Endothelial cell of umbilical vein (primary cell): ENCODE data around the gene PODNL1. TPM values are rescaled to one million over a fixed set of nuclear protein-coding genes. Genes with fewer than 3 reads are reported as not detected.

Experiments
- BruUV-seq: library from RNA; stranded (reverse); fragments of 400-500 nt; replicated peaks from 2 replicates; lab custom pipeline; 2021; lab: Mats Ljungman, UMichigan
- CTCF ChIA-PET: fragments of 300-600, 350-600 bp; sonication (Branson Sonifier 250); formaldehyde crosslinking; loops from one replicate; lab custom pipeline; 2021; ENCODE audit warnings: antibody characterized with exemption, inconsistent platforms; lab: Charles Lee
- POLR2A ChIA-PET: fragments of 300-600, 350-600 bp; sonication (Branson Sonifier 250); formaldehyde crosslinking; loops from one replicate; lab custom pipeline; 2021; ENCODE audit warnings: antibody characterized with exemption, inconsistent platforms; lab: Charles Lee
- DNase-seq: peaks from one replicate; pipeline ENCODE4 v3.0.0-alpha.2; 2011; ENCODE audit warnings: low read depth, low spot score
- FAIRE-seq: peaks from 2 replicates; lab custom pipeline; 2011; peaks lifted over from hg19 to GRCh38; lab: Jason Lieb, UNC
- H2AFZ ChIP-seq: 2 replicates; pipeline ENCODE4 v1.6.0; 2012; ENCODE audit warnings: low read depth, low read length, control low read depth, inconsistent platforms
- H3K27ac ChIP-seq: 2 replicates; pipeline ENCODE4 v1.5.1; 2011; ENCODE audit warnings: low read depth, mild to moderate bottlenecking, control low read depth, low read length, moderate library complexity; ENCODE audit not compliant: insufficient read depth
- H3K27me3 ChIP-seq, 2 experiments: 2 replicates each; pipeline versions ENCODE4 v1.6.0 to v1.6.1; 2011; ENCODE audit warnings: low read length in 2 of 2, mixed read lengths in 1 of 2; ENCODE audit not compliant: control insufficient read depth in 2 of 2, insufficient read depth in 2 of 2
- H3K36me3 ChIP-seq, 2 experiments: 2 replicates in 1 of 2; 3 replicates in 1 of 2; pipeline ENCODE4 v1.5.1; 2011; ENCODE audit warnings: low read length in 2 of 2, mild to moderate bottlenecking in 1 of 2, moderate library complexity in 1 of 2; ENCODE audit not compliant: control insufficient read depth in 2 of 2, insufficient read depth in 2 of 2; ENCODE audit errors: extremely low read depth in 1 of 2
- H3K4me1 ChIP-seq: 3 replicates; pipeline ENCODE4 v1.5.1; 2011; ENCODE audit warnings: mild to moderate bottlenecking, low read length; ENCODE audit not compliant: control insufficient read depth, insufficient read depth; ENCODE audit errors: extremely low read depth
- H3K4me2 ChIP-seq: 2 replicates; pipeline ENCODE4 v1.6.1; 2011; ENCODE audit warnings: low read length, control low read depth, mixed read lengths; ENCODE audit not compliant: insufficient read depth
- H3K4me3 ChIP-seq, 3 experiments: fragments of 200-600 bp in 1 of 3; sonication (generic), shearing (Covaris generic) in 1 of 3; replicated peaks in 1 of 3; 2 replicates each; pipeline ENCODE4 v1.5.1; 2011 to 2016; ENCODE audit warnings: control low read depth in 3 of 3, low read length in 3 of 3, mild to moderate bottlenecking in 2 of 3, inconsistent platforms in 1 of 3, low read depth in 1 of 3, moderate library complexity in 1 of 3; ENCODE audit not compliant: insufficient read depth in 1 of 3
- H3K79me2 ChIP-seq: 2 replicates; pipeline ENCODE4 v1.6.0; 2012; ENCODE audit warnings: low read length, inconsistent platforms; ENCODE audit not compliant: control insufficient read depth, insufficient read depth
- H3K9ac ChIP-seq: replicated peaks from 2 replicates; pipeline ENCODE3; 2011; ENCODE audit warnings: low read length, control low read depth; ENCODE audit not compliant: insufficient read depth; ENCODE audit errors: extremely low read depth
- H3K9me1 ChIP-seq: replicated peaks from 3 replicates; pipeline ENCODE4 v1.6.0; 2011; ENCODE audit warnings: mild to moderate bottlenecking, low read length; ENCODE audit not compliant: control insufficient read depth, insufficient read depth; ENCODE audit errors: extremely low read depth
- H3K9me3 ChIP-seq: replicated peaks from 2 replicates; pipeline ENCODE4 v1.5.1; 2012; ENCODE audit warnings: low read length, inconsistent platforms; ENCODE audit not compliant: control insufficient read depth, insufficient read depth
- H4K20me1 ChIP-seq: replicated peaks from 2 replicates; pipeline ENCODE3; 2011; ENCODE audit warnings: mild to moderate bottlenecking, low read length; ENCODE audit not compliant: control insufficient read depth, insufficient read depth; ENCODE audit errors: extremely low read depth
- EZH2 ChIP-seq: IDR thresholded peaks from 2 replicates; pipeline ENCODE4 v1.6.1; 2012; ENCODE audit warnings: borderline replicate concordance, low read depth, mild to moderate bottlenecking, moderate library complexity, low read length, inconsistent platforms; ENCODE audit not compliant: severe bottlenecking
- FOS ChIP-seq: IDR thresholded peaks from 2 replicates; pipeline ENCODE4 v1.6.1; 2011; ENCODE audit warnings: mild to moderate bottlenecking, low read length, moderate library complexity, borderline replicate concordance; ENCODE audit not compliant: insufficient read depth
- GATA2 ChIP-seq: IDR thresholded peaks from 2 replicates; pipeline ENCODE4 v1.7.0; 2011; ENCODE audit warnings: low read depth, mild to moderate bottlenecking, moderate library complexity, mixed read lengths, low read length; ENCODE audit not compliant: insufficient read length, insufficient read depth
- JUN ChIP-seq: IDR thresholded peaks from 2 replicates; pipeline ENCODE4 v1.6.1; 2011; ENCODE audit warnings: borderline replicate concordance, low read depth; ENCODE audit not compliant: insufficient read length, insufficient read depth
- MYC ChIP-seq: IDR thresholded peaks from one replicate; pipeline ENCODE4 v1.6.1; 2011; ENCODE audit warnings: mild to moderate bottlenecking, low read depth, low read length
- POLR2A ChIP-seq: IDR thresholded peaks from 2 replicates; pipeline ENCODE4 v1.6.1; 2012; ENCODE audit warnings: low read depth, mild to moderate bottlenecking, control low read depth, low read length
- POLR2AphosphoS5 ChIP-seq: IDR thresholded peaks from 2 replicates; pipeline ENCODE4 v1.6.1; 2012; ENCODE audit warnings: low read depth, mild to moderate bottlenecking, control low read depth, low read length, moderate library complexity; ENCODE audit not compliant: insufficient read depth
- dilution Hi-C: fragments of 300-500 bp; cut with MboI; formaldehyde crosslinking; loops from one replicate; pipeline ENCODE4 v1.15.0; 2019; ENCODE audit warnings: low sequenced_read_pairs; ENCODE audit not compliant: extremely low pct_ligation_motif_present
- intact Hi-C: fragments of 100-400 bp; cut with micrococcal nuclease; formaldehyde crosslinking; loops from one replicate; pipeline ENCODE4 v1.10.0; 2022
- polyA plus RNA-seq, 4 experiments: library from polyadenylated mRNA; depleted of rRNA in 3 of 4; stranded (reverse) in 3 of 4; unstranded in 1 of 4; fragments of >200 nt; gene quantifications; 2 replicates each; pipeline versions ENCODE4 v1.2.1 to v1.2.3, GENCODE V29; 2011 to 2012; ENCODE audit warnings: missing spikeins in 1 of 4
- total RNA-seq: library from RNA; stranded (reverse); gene quantifications from 2 replicates; pipeline ENCODE4 v1.2.3, GENCODE V29; 2021
- TF ChIP-seq, protein P1 (sequence below): IDR thresholded peaks from 2 replicates; pipeline ENCODE4 v1.6.1; 2011; ENCODE audit not compliant: insufficient read depth, insufficient read length
- TF ChIP-seq, protein P2 (sequence below), 2 donors: IDR thresholded peaks; 1 replicate in 1 of 2; 2 replicates in 1 of 2; pipeline ENCODE4 v1.5.1; 2011; ENCODE audit warnings: low read length in 2 of 2, mild to moderate bottlenecking in 2 of 2, moderate library complexity in 2 of 2, control low read depth in 1 of 2, inconsistent platforms in 1 of 2, low read depth in 1 of 2; ENCODE audit not compliant: insufficient read depth in 1 of 2; ENCODE audit errors: extremely low read depth in 1 of 2

PODNL1 gene
- total and polyA plus RNA-seq, 2 donors (not counting 3 experiments of a cell fraction or from before 2014, with no cell fraction given), result 0.21 TPM; not detected in 1

DNA sequence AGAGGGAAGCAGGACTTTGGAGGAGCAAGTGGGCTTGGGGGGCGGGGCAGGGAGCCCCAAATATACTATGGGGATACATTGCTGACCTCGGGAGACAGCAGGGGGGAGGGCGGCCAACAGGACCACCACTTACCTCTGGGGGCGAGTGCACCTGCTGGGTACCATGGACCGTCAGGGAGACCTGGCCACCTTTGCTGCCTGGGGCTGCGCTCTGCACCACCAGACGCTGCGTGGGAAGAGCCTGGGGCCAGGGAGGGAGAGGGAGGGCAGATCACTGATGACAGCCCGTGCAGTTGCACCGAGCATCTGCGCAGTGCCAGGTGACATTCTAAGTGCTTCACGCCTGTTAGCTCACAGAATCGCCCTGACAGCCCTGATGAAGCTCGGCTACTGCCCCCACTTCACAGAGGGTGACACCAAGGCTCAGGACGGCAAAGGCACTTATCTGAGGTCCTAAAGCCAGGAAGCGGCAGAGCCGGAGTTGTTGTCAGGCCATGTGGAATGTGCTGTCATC, 43.8 kb upstream of the PODNL1 start:
- H3K9me1 ChIP-seq, result no peaks in the 10 kb centered on the region
- dilution Hi-C loops (no loop called here), intact Hi-C loops (no loop called here)
- no peaks in the 10 kb centered on the region for H4K20me1 ChIP-seq
- H2AFZ ChIP-seq, result no peak overlapping the region
- no peak overlapping the region for H3K4me2 ChIP-seq
- no TSS peak for BruUV-seq
- no peak overlapping the region for H3K9ac ChIP-seq
- no peaks in the 10 kb centered on the region for H3K27me3 ChIP-seq
- TF ChIP-seq, protein P1, sequence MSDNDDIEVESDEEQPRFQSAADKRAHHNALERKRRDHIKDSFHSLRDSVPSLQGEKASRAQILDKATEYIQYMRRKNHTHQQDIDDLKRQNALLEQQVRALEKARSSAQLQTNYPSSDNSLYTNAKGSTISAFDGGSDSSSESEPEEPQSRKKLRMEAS, result no peak
- TF ChIP-seq JUN (no peak), POLR2AphosphoS5 (no peak), EZH2 (no peak), MYC (no peak), GATA2 (no peak), FOS (no peak), POLR2A (no peak)
- TF ChIP-seq, protein P2, sequence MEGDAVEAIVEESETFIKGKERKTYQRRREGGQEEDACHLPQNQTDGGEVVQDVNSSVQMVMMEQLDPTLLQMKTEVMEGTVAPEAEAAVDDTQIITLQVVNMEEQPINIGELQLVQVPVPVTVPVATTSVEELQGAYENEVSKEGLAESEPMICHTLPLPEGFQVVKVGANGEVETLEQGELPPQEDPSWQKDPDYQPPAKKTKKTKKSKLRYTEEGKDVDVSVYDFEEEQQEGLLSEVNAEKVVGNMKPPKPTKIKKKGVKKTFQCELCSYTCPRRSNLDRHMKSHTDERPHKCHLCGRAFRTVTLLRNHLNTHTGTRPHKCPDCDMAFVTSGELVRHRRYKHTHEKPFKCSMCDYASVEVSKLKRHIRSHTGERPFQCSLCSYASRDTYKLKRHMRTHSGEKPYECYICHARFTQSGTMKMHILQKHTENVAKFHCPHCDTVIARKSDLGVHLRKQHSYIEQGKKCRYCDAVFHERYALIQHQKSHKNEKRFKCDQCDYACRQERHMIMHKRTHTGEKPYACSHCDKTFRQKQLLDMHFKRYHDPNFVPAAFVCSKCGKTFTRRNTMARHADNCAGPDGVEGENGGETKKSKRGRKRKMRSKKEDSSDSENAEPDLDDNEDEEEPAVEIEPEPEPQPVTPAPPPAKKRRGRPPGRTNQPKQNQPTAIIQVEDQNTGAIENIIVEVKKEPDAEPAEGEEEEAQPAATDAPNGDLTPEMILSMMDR (IDR thresholded peaks at IDR 0.05; ENCODE audit: extremely low read depth in 1 of 2, insufficient read depth in 1 of 2, low read depth in 1 of 2, low read length in 2 of 2), result no peak
- no peaks in the 10 kb centered on the region for H3K79me2 ChIP-seq
- DNase-seq, result no peak
- no peak overlapping the region for H3K27ac ChIP-seq
- FAIRE-seq, result no peak
- no peak overlapping the region for H3K4me3 ChIP-seq
- ChIA-PET POLR2A (no interaction called here), CTCF (no interaction called here)
- peaks cover 0 to 2% of the 10 kb centered on the region in 2 experiments for H3K36me3 ChIP-seq
- H3K9me3 ChIP-seq, result no peaks in the 10 kb centered on the region
- peaks cover 23% of the 10 kb centered on the region for H3K4me1 ChIP-seq
